MCF 10A (cell line): Measurements from ENCODE around the gene DIP2C. TPM values are rescaled to one million over a fixed set of nuclear protein-coding genes. Genes with fewer than 3 reads are reported as not detected.
"Not testable (repeated sequence)": the region's sequence is repeated elsewhere in the genome, so short reads cannot be mapped to it uniquely, and the experiment has no call there.

Experiments used
- BruUV-seq: library from RNA; stranded (reverse); fragments of 400-500 nt; replicated peaks from 2 replicates; lab custom pipeline; 2021; lab: Mats Ljungman, UMichigan
- CTCF ChIA-PET: fragments of 300-600 bp; sonication (Branson Sonifier 250); formaldehyde crosslinking; extraction: SDS; loops from one replicate; lab custom pipeline; 2021; ENCODE audit warnings: antibody characterized with exemption, inconsistent platforms; lab: Yijun Ruan, JAX
- POLR2A ChIA-PET: fragments of 300-600, 350-650 bp; sonication (Branson Sonifier 250); formaldehyde crosslinking; extraction: SDS; loops from one replicate; lab custom pipeline; 2020; ENCODE audit warnings: antibody characterized with exemption, inconsistent platforms; lab: Yijun Ruan, JAX
- DNase-seq: peaks from one replicate; pipeline ENCODE4 v3.0.0-alpha.2; 2018; ENCODE audit not compliant: unreplicated experiment
- H3K27ac Mint-ChIP-seq: one replicate; pipeline ENCODE4 v1.8.0; 2022; ENCODE audit warnings: mild to moderate bottlenecking, low read depth, mixed read lengths; ENCODE audit not compliant: unreplicated experiment
- H3K27me3 Mint-ChIP-seq: one replicate; pipeline ENCODE4 v1.8.0; 2022; ENCODE audit warnings: mixed read lengths; ENCODE audit not compliant: insufficient read depth, unreplicated experiment
- H3K36me3 Mint-ChIP-seq: one replicate; pipeline ENCODE4 v1.8.0; 2022; ENCODE audit warnings: mild to moderate bottlenecking, moderate library complexity, mixed read lengths; ENCODE audit not compliant: insufficient read depth, unreplicated experiment
- H3K4me1 Mint-ChIP-seq: one replicate; pipeline ENCODE4 v1.8.0; 2022; ENCODE audit warnings: mixed read lengths; ENCODE audit not compliant: insufficient read depth, unreplicated experiment
- H3K4me3 Mint-ChIP-seq: one replicate; pipeline ENCODE4 v1.8.0; 2022; ENCODE audit warnings: mild to moderate bottlenecking, moderate library complexity, mixed read lengths; ENCODE audit not compliant: unreplicated experiment
- H3K9me3 Mint-ChIP-seq: one replicate; pipeline ENCODE4 v1.8.0; 2022; ENCODE audit warnings: mixed read lengths; ENCODE audit not compliant: unreplicated experiment
- intact Hi-C: fragments of 100-400 bp; cut with micrococcal nuclease; formaldehyde crosslinking; loops from 2 replicates; pipeline ENCODE4 v1.14.1; 2022
- total RNA-seq: library from RNA; stranded (reverse); gene quantifications from 2 replicates; pipeline ENCODE4 v1.2.3, GENCODE V29; 2022
- TF ChIP-seq, protein P1 (sequence below): fragments of 200-600 bp; IDR thresholded peaks from one replicate; pipeline ENCODE4 v1.8.0; 2022; ENCODE audit warnings: antibody characterized with exemption, mild to moderate bottlenecking; ENCODE audit not compliant: unreplicated experiment

Gene DIP2C
- total RNA-seq, 1 experiment from 2014 or later = 0.37 TPM

DNA sequence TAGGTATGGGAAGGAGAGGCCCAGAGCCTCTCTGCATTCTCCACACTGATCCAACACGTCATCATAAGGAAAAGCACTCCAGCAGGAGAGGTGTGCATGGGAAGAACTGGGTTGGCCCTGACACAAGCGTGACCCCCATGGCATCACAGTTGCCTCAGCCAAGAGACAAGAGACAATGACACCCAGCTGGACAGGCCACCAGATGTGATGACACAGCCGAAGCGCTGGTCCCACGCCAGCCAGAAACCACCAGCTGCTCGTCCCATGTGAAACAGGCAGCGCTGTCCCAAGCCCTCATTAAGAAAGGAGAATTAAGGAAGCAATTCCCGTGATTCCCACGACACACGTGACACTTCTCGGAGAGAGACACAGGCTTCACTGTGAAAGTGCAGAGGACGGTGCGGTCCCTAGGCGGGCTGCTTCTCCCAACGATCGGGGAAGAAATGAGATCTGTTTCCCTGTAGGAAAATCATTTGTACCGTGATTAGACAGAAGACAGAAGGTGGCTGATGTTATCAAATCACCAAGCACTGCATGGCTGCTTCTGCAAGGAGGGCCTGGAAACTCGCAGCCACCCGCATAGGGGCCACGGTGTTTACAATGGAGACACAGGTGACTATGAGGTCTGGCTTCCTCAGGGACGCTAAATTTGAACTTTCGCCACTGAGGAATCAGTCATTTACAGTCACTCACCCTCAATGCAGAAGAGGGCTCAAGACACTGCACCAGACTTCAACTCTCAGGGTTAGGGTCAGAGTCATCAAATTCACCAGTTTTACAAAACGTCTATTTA is 74.5 kb downstream of the DIP2C start:
- TF ChIP-seq, protein P1, sequence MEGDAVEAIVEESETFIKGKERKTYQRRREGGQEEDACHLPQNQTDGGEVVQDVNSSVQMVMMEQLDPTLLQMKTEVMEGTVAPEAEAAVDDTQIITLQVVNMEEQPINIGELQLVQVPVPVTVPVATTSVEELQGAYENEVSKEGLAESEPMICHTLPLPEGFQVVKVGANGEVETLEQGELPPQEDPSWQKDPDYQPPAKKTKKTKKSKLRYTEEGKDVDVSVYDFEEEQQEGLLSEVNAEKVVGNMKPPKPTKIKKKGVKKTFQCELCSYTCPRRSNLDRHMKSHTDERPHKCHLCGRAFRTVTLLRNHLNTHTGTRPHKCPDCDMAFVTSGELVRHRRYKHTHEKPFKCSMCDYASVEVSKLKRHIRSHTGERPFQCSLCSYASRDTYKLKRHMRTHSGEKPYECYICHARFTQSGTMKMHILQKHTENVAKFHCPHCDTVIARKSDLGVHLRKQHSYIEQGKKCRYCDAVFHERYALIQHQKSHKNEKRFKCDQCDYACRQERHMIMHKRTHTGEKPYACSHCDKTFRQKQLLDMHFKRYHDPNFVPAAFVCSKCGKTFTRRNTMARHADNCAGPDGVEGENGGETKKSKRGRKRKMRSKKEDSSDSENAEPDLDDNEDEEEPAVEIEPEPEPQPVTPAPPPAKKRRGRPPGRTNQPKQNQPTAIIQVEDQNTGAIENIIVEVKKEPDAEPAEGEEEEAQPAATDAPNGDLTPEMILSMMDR = no peak
- no peak overlapping the region for H3K27ac Mint-ChIP-seq
- no peaks in the 10 kb centered on the region for H3K9me3 Mint-ChIP-seq
- no TSS peak for BruUV-seq
- no peaks in the 10 kb centered on the region for H3K4me1 Mint-ChIP-seq
- no peaks in the 10 kb centered on the region for H3K36me3 Mint-ChIP-seq
- intact Hi-C loops = no loop called here
- H3K4me3 Mint-ChIP-seq = no peak overlapping the region
- DNase-seq = no peak
- CTCF ChIA-PET = no interaction called here
- POLR2A ChIA-PET = no interaction called here
- H3K27me3 Mint-ChIP-seq = peaks cover 61% of the 10 kb centered on the region

DNA sequence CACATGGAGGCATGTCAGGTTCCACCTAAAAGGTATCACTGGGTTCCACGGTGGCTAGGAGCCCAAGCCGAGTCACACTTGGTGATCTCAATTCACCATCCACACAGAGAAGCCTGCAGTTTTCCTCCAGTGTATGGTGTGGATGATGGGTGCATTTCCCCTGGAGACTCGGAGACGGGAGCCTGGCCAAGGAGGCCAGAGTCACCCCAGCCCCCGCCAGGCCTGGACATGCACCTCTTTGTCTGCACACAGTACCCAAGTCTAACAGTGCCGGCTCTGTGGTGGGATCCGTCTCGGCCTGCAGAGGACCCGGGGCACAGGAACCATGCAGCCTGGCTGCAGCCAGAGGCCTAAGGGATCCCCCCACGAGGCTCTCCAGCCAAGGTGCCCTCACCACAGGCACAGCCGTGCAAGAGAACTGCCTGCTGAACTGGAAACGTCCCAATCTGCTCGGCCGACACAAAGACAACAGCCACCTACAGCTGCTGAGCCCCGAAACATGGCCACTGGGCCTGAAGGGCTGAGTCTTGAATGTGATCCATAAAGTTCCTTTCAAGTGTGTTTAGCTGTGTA is 75.2 kb downstream of the DIP2C start:
- H3K4me1 Mint-ChIP-seq = no peaks in the 10 kb centered on the region
- BruUV-seq = no TSS peak

GRCh38 chr10:613271-614138 is 76.0 kb downstream of the DIP2C start:
- no TSS peak for BruUV-seq
- no peaks in the 10 kb centered on the region for H3K9me3 Mint-ChIP-seq
- peaks cover 47% of the 10 kb centered on the region for H3K27me3 Mint-ChIP-seq
- no peaks in the 10 kb centered on the region for H3K36me3 Mint-ChIP-seq
- H3K4me1 Mint-ChIP-seq = no peaks in the 10 kb centered on the region
- CTCF ChIA-PET = interaction anchor here (0.6 kb wide), 1 partner anchor 302 kb away, joined by 6 read pairs; no protein-coding TSS in a partner anchor
- no peak overlapping the region for H3K4me3 Mint-ChIP-seq
- no peak for DNase-seq
- TF ChIP-seq, protein P1 = no peak
- H3K27ac Mint-ChIP-seq = no peak overlapping the region
- intact Hi-C loops = no loop called here
- POLR2A ChIA-PET = no interaction called here

More for the DNA sequence above, 75.2 kb downstream of the DIP2C start:
- POLR2A ChIA-PET = no interaction called here
- Mint-ChIP-seq H3K9me3 (no peaks in the 10 kb centered on the region), H3K27ac (no peak overlapping the region), H3K36me3 (no peaks in the 10 kb centered on the region), H3K4me3 (no peak overlapping the region), H3K27me3 (peaks cover 54% of the 10 kb centered on the region)
- TF ChIP-seq, protein P1 = no peak
- CTCF ChIA-PET = interaction anchor here (0.6 kb wide), 1 partner anchor 302 kb away, joined by 6 read pairs; no protein-coding TSS in a partner anchor
- intact Hi-C loops = no loop called here
- DNase-seq = no peak

DNA sequence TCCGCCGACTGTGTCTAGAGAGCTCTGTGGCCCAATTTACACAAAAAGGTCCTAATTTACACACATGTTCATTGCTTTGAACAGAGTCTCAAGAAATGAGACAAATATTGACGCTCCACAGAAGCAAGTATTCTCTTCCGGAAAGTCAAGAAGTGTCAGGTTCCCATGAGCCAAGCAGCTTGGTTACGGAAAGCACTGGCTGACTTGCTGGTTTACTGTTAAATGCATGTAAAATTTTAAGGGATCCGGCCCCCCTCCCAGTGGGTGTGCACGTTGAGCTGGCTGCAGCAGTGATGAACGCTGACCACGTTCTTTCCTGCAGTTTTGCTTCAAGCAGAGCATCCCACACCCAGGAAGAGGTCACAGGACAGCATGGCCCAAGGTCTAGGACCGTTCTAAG is 76.8 kb downstream of the DIP2C start:
- intact Hi-C loops = no loop called here
- Mint-ChIP-seq H3K27ac (no peak overlapping the region), H3K9me3 (no peaks in the 10 kb centered on the region), H3K4me3 (no peak overlapping the region), H3K27me3 (peaks cover 39% of the 10 kb centered on the region), H3K36me3 (no peaks in the 10 kb centered on the region), H3K4me1 (no peaks in the 10 kb centered on the region)
- TF ChIP-seq, protein P1 = no peak
- BruUV-seq = no TSS peak
- DNase-seq = no peak
- POLR2A ChIA-PET = no interaction called here
- CTCF ChIA-PET = no interaction called here

DNA sequence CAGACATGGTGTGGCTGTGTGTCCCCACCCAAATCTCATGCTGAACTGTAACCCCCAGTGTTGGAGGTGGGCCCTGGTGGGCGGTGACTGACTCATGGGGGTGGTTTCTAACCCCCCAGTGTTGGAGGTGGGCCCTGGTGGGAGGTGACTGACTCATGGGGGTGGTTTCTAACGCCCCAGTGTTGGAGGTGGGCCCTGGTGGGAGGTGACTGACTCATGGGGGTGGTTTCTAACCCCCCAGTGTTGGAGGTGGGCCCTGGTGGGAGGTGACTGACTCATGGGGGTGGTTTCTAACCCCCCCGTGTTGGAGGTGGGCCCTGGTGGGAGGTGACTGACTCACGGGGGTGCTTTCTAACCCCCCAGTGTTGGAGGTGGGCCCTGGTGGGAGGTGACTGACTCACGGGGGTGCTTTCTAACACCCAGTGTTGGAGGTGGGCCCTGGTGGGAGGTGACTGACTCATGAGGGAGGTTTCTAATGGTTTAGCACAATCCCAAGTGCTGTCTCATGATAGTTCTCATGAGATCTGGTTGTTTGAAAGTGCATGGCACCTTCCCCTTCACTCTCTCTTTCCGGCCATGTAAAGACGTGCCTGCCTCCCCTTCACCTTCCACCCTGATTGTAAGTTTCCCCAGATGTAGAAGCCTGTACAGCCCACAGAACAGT is 78.7 kb downstream of the DIP2C start:
- H3K4me1 Mint-ChIP-seq, DNase-seq, intact Hi-C loops, H3K4me3 Mint-ChIP-seq, H3K27ac Mint-ChIP-seq, H3K36me3 Mint-ChIP-seq, BruUV-seq, CTCF ChIA-PET, H3K9me3 Mint-ChIP-seq: not testable (repeated sequence)
- POLR2A ChIA-PET = interaction anchor here (0.7 kb wide), 1 partner anchor 1498 kb away, joined by 5 read pairs; no protein-coding TSS in a partner anchor
- H3K27me3 Mint-ChIP-seq = peaks cover 30% of the 10 kb centered on the region
